Heart left ventricle (tissue), 13 donors: ENCODE results near the gene MYO16.

Experiments used
- POLR2A ChIP-seq, 2 donors: fragments of 450-650 bp; IDR thresholded peaks; one replicate each; pipeline ENCODE4 v1.6.1; 2017; ENCODE audit warnings: antibody characterized with exemption in 2 of 2, mild to moderate bottlenecking in 2 of 2, moderate library complexity in 2 of 2
- TF ChIP-seq, protein P1 (sequence below), 12 donors: fragments of 200-600 bp; sonication (generic) in 4 of 12; IDR thresholded peaks; one replicate each; pipeline versions ENCODE4 v1.5.0 to v1.8.0; 2018 to 2022; ENCODE audit warnings: antibody characterized with exemption in 12 of 12, mild to moderate bottlenecking in 5 of 12
- donor health status: ischemic (EF 13 %, LVEDD 7.1; RV severe dilation, severe dysfunction).
- donor health status: DM: no; HTN: yes; CAD: no.
- donor health status: DM: no; HTN: no; CAD: no.
- donor health status: ischemic (EF 25% LVEDD 6.9; RV normal size, moderate dysfunction).
- donor health status: ischemic (EF 25% LVEDD 5.7; RV mildly dilated, moderate dysfunction).
- donor health status: ischemic (EF 35%, LVEDD 5.7; RV mildly dilated, moderate dysfunction).
- donor health status: nonischemic (EF 11% LVEDD 7.7; RV severe dilation, severe dysfunction).
- donor health status: DM: yes; HTN: yes; CAD: no.
- donor health status: PGD.
- donor health status: ischemic (EF 29% LVEDD 5.4; RV normal size, mild dysfunction).
- donor health status: nonischemic (EF 23%, LVEDD 6.1; RV moderate dilation, normal function).

DNA sequence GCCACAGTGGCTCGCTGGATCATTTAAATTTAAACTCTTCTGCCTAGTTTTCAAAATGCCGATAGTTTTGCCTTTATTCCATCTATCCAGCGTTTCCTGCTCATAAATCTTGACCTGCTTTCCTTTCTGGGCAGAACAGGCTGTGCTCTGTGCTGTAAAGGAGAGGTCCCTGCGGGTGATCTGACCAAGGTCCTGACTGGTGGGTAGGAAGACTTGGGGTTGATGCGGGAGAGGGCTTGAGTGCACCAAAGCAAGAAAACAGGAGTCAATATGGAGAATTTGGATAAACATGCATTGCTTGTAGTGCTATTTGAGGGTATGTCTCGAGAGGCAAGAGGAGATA is 533.6 kb downstream of the MYO16 start:
- TF ChIP-seq, protein P1, sequence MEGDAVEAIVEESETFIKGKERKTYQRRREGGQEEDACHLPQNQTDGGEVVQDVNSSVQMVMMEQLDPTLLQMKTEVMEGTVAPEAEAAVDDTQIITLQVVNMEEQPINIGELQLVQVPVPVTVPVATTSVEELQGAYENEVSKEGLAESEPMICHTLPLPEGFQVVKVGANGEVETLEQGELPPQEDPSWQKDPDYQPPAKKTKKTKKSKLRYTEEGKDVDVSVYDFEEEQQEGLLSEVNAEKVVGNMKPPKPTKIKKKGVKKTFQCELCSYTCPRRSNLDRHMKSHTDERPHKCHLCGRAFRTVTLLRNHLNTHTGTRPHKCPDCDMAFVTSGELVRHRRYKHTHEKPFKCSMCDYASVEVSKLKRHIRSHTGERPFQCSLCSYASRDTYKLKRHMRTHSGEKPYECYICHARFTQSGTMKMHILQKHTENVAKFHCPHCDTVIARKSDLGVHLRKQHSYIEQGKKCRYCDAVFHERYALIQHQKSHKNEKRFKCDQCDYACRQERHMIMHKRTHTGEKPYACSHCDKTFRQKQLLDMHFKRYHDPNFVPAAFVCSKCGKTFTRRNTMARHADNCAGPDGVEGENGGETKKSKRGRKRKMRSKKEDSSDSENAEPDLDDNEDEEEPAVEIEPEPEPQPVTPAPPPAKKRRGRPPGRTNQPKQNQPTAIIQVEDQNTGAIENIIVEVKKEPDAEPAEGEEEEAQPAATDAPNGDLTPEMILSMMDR (IDR thresholded peaks at IDR 0.05): no peak
- TF ChIP-seq POLR2A (IDR thresholded peaks at IDR 0.05): no peak
